Measurements from ENCODE around the gene STAB2. TPM values are rescaled to one million over a fixed set of nuclear protein-coding genes. Genes with fewer than 3 reads are reported as not detected.

Gene STAB2
- total RNA-seq, 1 experiment from 2014 or later, result not detected

- Mint-ChIP-seq H3K27me3 (ENCODE audit: insufficient read depth, unreplicated experiment) (no peaks in the 10 kb centered on the region), H3K4me1 (ENCODE audit: insufficient read depth, unreplicated experiment) (no peaks in the 10 kb centered on the region), H3K4me3 (ENCODE audit: unreplicated experiment) (no peak overlapping the region), H3K27ac (ENCODE audit: low read depth, unreplicated experiment) (no peak overlapping the region), H3K36me3 (ENCODE audit: insufficient read depth, unreplicated experiment) (no peaks in the 10 kb centered on the region), H3K9me3 (ENCODE audit: unreplicated experiment) (no peaks in the 10 kb centered on the region)
- intact Hi-C loops (cut with micrococcal nuclease), result no loop called here
- no peak for DNase-seq (ENCODE audit: unreplicated experiment)
- ChIA-PET CTCF (no interaction called here), POLR2A (interaction anchor here (0.7 kb wide), 1 partner anchor 280 kb away, joined by 3 read pairs; no protein-coding TSS in a partner anchor)
- BruUV-seq (replicated peaks), result no TSS peak
- TF ChIP-seq CTCF (IDR thresholded peaks at IDR 0.05; ENCODE audit: unreplicated experiment), result no peak
Measured at GRCh38 chr12:103673891-103674375, 86.9 kb downstream of the STAB2 start.

GRCh38 chr12:103676893-103677292 is 89.8 kb downstream of the STAB2 start:
- H3K4me3 Mint-ChIP-seq (ENCODE audit: unreplicated experiment), result no peak overlapping the region
- intact Hi-C loops (cut with micrococcal nuclease), result no loop called here
- no peaks in the 10 kb centered on the region for H3K4me1 Mint-ChIP-seq (ENCODE audit: insufficient read depth, unreplicated experiment)
- H3K36me3 Mint-ChIP-seq (ENCODE audit: insufficient read depth, unreplicated experiment), result no peaks in the 10 kb centered on the region
- BruUV-seq (replicated peaks), result no TSS peak
- DNase-seq (ENCODE audit: unreplicated experiment), result no peak
- ChIA-PET POLR2A (no interaction called here), CTCF (no interaction called here)
- TF ChIP-seq CTCF (IDR thresholded peaks at IDR 0.05; ENCODE audit: unreplicated experiment), result no peak
- H3K27ac Mint-ChIP-seq (ENCODE audit: low read depth, unreplicated experiment), result no peak overlapping the region
- no peaks in the 10 kb centered on the region for H3K9me3 Mint-ChIP-seq (ENCODE audit: unreplicated experiment)
- no peaks in the 10 kb centered on the region for H3K27me3 Mint-ChIP-seq (ENCODE audit: insufficient read depth, unreplicated experiment)

- no peaks in the 10 kb centered on the region for H3K27me3 Mint-ChIP-seq (ENCODE audit: insufficient read depth, unreplicated experiment)
- no peak for DNase-seq (ENCODE audit: unreplicated experiment)
- no peaks in the 10 kb centered on the region for H3K4me1 Mint-ChIP-seq (ENCODE audit: insufficient read depth, unreplicated experiment)
- intact Hi-C loops (cut with micrococcal nuclease), result no loop called here
- POLR2A ChIA-PET, result no interaction called here
- no peak overlapping the region for H3K4me3 Mint-ChIP-seq (ENCODE audit: unreplicated experiment)
- CTCF ChIA-PET, result no interaction called here
- TF ChIP-seq CTCF (IDR thresholded peaks at IDR 0.05; ENCODE audit: unreplicated experiment), result no peak
- no peaks in the 10 kb centered on the region for H3K9me3 Mint-ChIP-seq (ENCODE audit: unreplicated experiment)
- no peaks in the 10 kb centered on the region for H3K36me3 Mint-ChIP-seq (ENCODE audit: insufficient read depth, unreplicated experiment)
- BruUV-seq (replicated peaks), result no TSS peak
- no peak overlapping the region for H3K27ac Mint-ChIP-seq (ENCODE audit: low read depth, unreplicated experiment)
Measured at GRCh38 chr12:103677341-103677740, 90.3 kb downstream of the STAB2 start.

- Mint-ChIP-seq H3K27ac (ENCODE audit: low read depth, unreplicated experiment) (no peak overlapping the region), H3K36me3 (ENCODE audit: insufficient read depth, unreplicated experiment) (no peaks in the 10 kb centered on the region), H3K27me3 (ENCODE audit: insufficient read depth, unreplicated experiment) (no peaks in the 10 kb centered on the region), H3K4me3 (ENCODE audit: unreplicated experiment) (no peak overlapping the region), H3K9me3 (ENCODE audit: unreplicated experiment) (no peaks in the 10 kb centered on the region), H3K4me1 (ENCODE audit: insufficient read depth, unreplicated experiment) (no peaks in the 10 kb centered on the region)
- CTCF ChIA-PET, result no interaction called here
- POLR2A ChIA-PET, result no interaction called here
- BruUV-seq (replicated peaks), result no TSS peak
- DNase-seq (ENCODE audit: unreplicated experiment), result no peak
- intact Hi-C loops (cut with micrococcal nuclease), result no loop called here
- TF ChIP-seq CTCF (IDR thresholded peaks at IDR 0.05; ENCODE audit: unreplicated experiment), result no peak
Measured at GRCh38 chr12:103677905-103678304, 90.8 kb downstream of the STAB2 start.
